Prostate gland (tissue), 2 donors: Measurements from ENCODE around the gene UTP4.

Experiments used
- POLR2AphosphoS5 ChIP-seq: sonication (generic); formaldehyde crosslinking; IDR thresholded peaks from one replicate; pipeline ENCODE4 v1.6.1; 2017; ENCODE audit warnings: antibody characterized with exemption
- TF ChIP-seq, protein P1 (sequence below), 4 experiments: fragments of 200-600 bp in 2 of 4; fragments of 450-650 bp in 2 of 4; sonication (generic) in 2 of 4; IDR thresholded peaks; 1 replicate in 3 of 4; 2 replicates in 1 of 4; pipeline ENCODE4 v1.5.1; 2016 to 2019; ENCODE audit warnings: antibody characterized with exemption in 4 of 4, mild to moderate bottlenecking in 2 of 4, moderate library complexity in 2 of 4

- TF ChIP-seq, protein P1, sequence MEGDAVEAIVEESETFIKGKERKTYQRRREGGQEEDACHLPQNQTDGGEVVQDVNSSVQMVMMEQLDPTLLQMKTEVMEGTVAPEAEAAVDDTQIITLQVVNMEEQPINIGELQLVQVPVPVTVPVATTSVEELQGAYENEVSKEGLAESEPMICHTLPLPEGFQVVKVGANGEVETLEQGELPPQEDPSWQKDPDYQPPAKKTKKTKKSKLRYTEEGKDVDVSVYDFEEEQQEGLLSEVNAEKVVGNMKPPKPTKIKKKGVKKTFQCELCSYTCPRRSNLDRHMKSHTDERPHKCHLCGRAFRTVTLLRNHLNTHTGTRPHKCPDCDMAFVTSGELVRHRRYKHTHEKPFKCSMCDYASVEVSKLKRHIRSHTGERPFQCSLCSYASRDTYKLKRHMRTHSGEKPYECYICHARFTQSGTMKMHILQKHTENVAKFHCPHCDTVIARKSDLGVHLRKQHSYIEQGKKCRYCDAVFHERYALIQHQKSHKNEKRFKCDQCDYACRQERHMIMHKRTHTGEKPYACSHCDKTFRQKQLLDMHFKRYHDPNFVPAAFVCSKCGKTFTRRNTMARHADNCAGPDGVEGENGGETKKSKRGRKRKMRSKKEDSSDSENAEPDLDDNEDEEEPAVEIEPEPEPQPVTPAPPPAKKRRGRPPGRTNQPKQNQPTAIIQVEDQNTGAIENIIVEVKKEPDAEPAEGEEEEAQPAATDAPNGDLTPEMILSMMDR (IDR thresholded peaks at IDR 0.05), result no peak
- TF ChIP-seq POLR2AphosphoS5, result peak; percentile 38
Measured at GRCh38 chr16:69217433-69217832, 85.0 kb downstream of the UTP4 start.
